WTC11 (cell line): ENCODE data around the gene NEURL1B. TPM values are rescaled to one million over a fixed set of nuclear protein-coding genes. Genes with fewer than 3 reads are reported as not detected.

Experiments
- ATAC-seq: fragments of 200-7000 bp; cut with Tn5 transposase; 2 replicates; pipeline ENCODE4 v1.10.0; 2021; ENCODE audit warnings: mild to moderate bottlenecking, moderate library complexity
- CTCF ChIA-PET: fragments of 300-600 bp; sonication (Branson Sonifier 250); formaldehyde crosslinking; loops from one replicate; lab custom pipeline; 2021; ENCODE audit warnings: antibody characterized with exemption; lab: Charles Lee
- POLR2A ChIA-PET: fragments of 350-600 bp; sonication (Branson Sonifier 250); formaldehyde crosslinking; loops from one replicate; lab custom pipeline; 2021; ENCODE audit warnings: antibody characterized with exemption; lab: Charles Lee
- DNase-seq: peaks from one replicate; pipeline ENCODE4 v3.0.0; 2021; ENCODE audit warnings: low spot score
- H3K27ac Mint-ChIP-seq: 2 replicates; pipeline ENCODE4 v1.8.0; 2021; ENCODE audit warnings: mixed read lengths
- H3K27me3 Mint-ChIP-seq: 2 replicates; pipeline ENCODE4 v1.8.0; 2021; ENCODE audit warnings: low read depth, mild to moderate bottlenecking, moderate library complexity, mixed read lengths
- H3K36me3 Mint-ChIP-seq: 2 replicates; pipeline ENCODE4 v1.8.0; 2021; ENCODE audit warnings: mixed read lengths
- H3K4me1 Mint-ChIP-seq: 2 replicates; pipeline ENCODE4 v1.8.0; 2022; ENCODE audit warnings: mixed read lengths
- H3K4me3 Mint-ChIP-seq: 2 replicates; pipeline ENCODE4 v1.8.0; 2021; ENCODE audit warnings: mild to moderate bottlenecking, moderate library complexity, mixed read lengths
- H3K9me3 Mint-ChIP-seq: 2 replicates; pipeline ENCODE4 v1.8.0; 2021; ENCODE audit warnings: mixed read lengths
- EMX1 ChIP-seq: fragments of 250-450 bp; sonication (Bioruptor Pico); IDR thresholded peaks from 2 replicates; pipeline ENCODE4 v1.8.0; 2021; ENCODE audit warnings: mild to moderate bottlenecking
- FOXP1 ChIP-seq: sonication (generic); formaldehyde crosslinking; IDR thresholded peaks from 2 replicates; pipeline ENCODE4 v1.8.0; 2022; ENCODE audit warnings: missing genetic modification reagents, mild to moderate bottlenecking, moderate library complexity, borderline replicate concordance
- MXD4 ChIP-seq: fragments of 250-450 bp; sonication (Bioruptor Pico); IDR thresholded peaks from 2 replicates; pipeline ENCODE4 v1.8.0; 2021; ENCODE audit warnings: mild to moderate bottlenecking, moderate library complexity, borderline replicate concordance
- NFATC4 ChIP-seq: fragments of 250-450 bp; sonication (Bioruptor Pico); IDR thresholded peaks from 2 replicates; pipeline ENCODE4 v1.9.0; 2021; ENCODE audit warnings: mild to moderate bottlenecking
- NR3C1 ChIP-seq: sonication (generic); formaldehyde crosslinking; conservative IDR thresholded peaks from 2 replicates; pipeline ENCODE4 v1.8.1; 2023; ENCODE audit warnings: low read depth, mild to moderate bottlenecking, missing genetic modification reagents
- PRRX2 ChIP-seq: fragments of 250-450 bp; sonication (Bioruptor Pico); IDR thresholded peaks from 2 replicates; pipeline ENCODE4 v1.8.0; 2021; ENCODE audit warnings: mild to moderate bottlenecking
- RELA ChIP-seq: sonication (generic); formaldehyde crosslinking; IDR thresholded peaks from 2 replicates; pipeline ENCODE4 v1.8.1; 2022; ENCODE audit warnings: missing genetic modification reagents, mild to moderate bottlenecking, borderline replicate concordance
- TCF7 ChIP-seq: sonication (generic); formaldehyde crosslinking; IDR thresholded peaks from 2 replicates; pipeline ENCODE4 v1.8.0; 2022; ENCODE audit warnings: mild to moderate bottlenecking, low read depth, missing genetic modification reagents, moderate library complexity
- TEAD1 ChIP-seq: sonication (generic); formaldehyde crosslinking; IDR thresholded peaks from 2 replicates; pipeline ENCODE4 v1.8.0; 2022; ENCODE audit warnings: mild to moderate bottlenecking, missing genetic modification reagents
- ZNF219 ChIP-seq: sonication (generic); formaldehyde crosslinking; IDR thresholded peaks from 2 replicates; pipeline ENCODE4 v1.8.0; 2023; ENCODE audit warnings: missing genetic modification reagents, mild to moderate bottlenecking, borderline replicate concordance
- ZNF232 ChIP-seq: sonication (generic); formaldehyde crosslinking; IDR thresholded peaks from 2 replicates; pipeline ENCODE4 v1.8.0; 2022; ENCODE audit warnings: mild to moderate bottlenecking, missing genetic modification reagents
- ZNF671 ChIP-seq: fragments of 250-450 bp; sonication (Bioruptor Pico); IDR thresholded peaks from 2 replicates; pipeline ENCODE4 v1.8.0; 2021; ENCODE audit warnings: mild to moderate bottlenecking
- total RNA-seq: library from RNA; stranded (reverse); gene quantifications from 3 replicates; pipeline ENCODE4 v1.2.3, GENCODE V29; 2021
- TF ChIP-seq, protein P1 (sequence below): sonication (generic); formaldehyde crosslinking; IDR thresholded peaks from 2 replicates; pipeline ENCODE4 v1.8.1; 2022; ENCODE audit warnings: mild to moderate bottlenecking, moderate library complexity, missing genetic modification reagents
- TF ChIP-seq, protein P2 (sequence below): sonication (generic); formaldehyde crosslinking; IDR thresholded peaks from 2 replicates; pipeline ENCODE4 v1.8.1; 2022; ENCODE audit warnings: low read depth, mild to moderate bottlenecking, moderate library complexity, missing genetic modification reagents, borderline replicate concordance
- TF ChIP-seq, protein P3 (sequence below): fragments of 250-450 bp; sonication (Bioruptor Pico); IDR thresholded peaks from 2 replicates; pipeline ENCODE4 v2.1.2; 2022; ENCODE audit warnings: mild to moderate bottlenecking, moderate library complexity
- TF ChIP-seq, protein P4 (sequence below): sonication (generic); formaldehyde crosslinking; IDR thresholded peaks from 2 replicates; pipeline ENCODE4 v1.8.1; 2023; ENCODE audit warnings: mild to moderate bottlenecking, missing genetic modification reagents
- TF ChIP-seq, protein P5 (sequence below): fragments of 250-450 bp; sonication (Bioruptor Pico); conservative IDR thresholded peaks from 2 replicates; pipeline ENCODE4 v1.9.0; 2021; ENCODE audit warnings: mild to moderate bottlenecking
- TF ChIP-seq, protein P6 (sequence below): fragments of 250-450 bp; sonication (Bioruptor Pico); IDR thresholded peaks from 2 replicates; pipeline ENCODE4 v1.9.0; 2021; ENCODE audit warnings: moderate library complexity, mild to moderate bottlenecking, inconsistent platforms, borderline replicate concordance
- TF ChIP-seq, protein P7 (sequence below): sonication (generic); formaldehyde crosslinking; IDR thresholded peaks from 2 replicates; pipeline ENCODE4 v1.8.0; 2022; ENCODE audit warnings: mild to moderate bottlenecking, missing genetic modification reagents

Gene NEURL1B
- total RNA-seq, 1 experiment from 2014 or later, result 9.8 TPM

DNA sequence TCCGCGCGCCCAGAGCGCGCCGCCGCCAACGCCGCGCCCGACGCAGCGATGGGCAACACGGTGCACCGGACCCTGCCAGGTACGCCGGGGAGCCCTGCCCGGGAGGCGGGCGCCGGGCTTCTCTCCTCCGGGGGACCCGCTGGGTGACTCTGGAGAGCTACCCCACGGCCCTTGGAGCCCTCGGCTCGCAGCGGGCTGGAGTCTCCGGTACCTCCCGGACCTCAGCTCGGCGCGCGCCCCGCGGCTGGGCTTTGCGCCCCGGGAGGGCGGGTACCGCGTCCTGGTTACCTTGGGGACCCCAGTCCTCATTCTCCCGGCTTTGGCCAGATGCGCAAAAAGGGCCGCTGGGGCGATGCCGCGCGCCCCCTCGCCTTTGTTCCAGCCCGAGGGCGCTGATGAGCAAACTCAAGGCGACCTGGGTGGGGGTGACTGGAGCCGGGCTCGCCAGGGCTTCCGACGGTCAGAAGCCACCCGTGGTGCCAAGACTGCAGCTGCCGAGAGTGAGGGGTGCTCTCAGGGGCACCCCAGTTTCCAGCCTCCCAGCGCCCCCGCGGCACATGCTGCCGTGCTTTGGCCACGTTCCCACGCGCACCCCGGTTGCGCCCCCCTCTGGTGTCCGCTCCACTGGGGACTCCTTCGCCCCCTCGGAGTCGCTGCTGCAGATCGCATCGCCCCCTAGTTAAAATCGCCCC, 442 bp downstream of the NEURL1B start (continued):
- no peak for TF ChIP-seq NFATC4 (CRISPR knock-in tag)
- no peak for TF ChIP-seq EMX1 (CRISPR knock-in tag)
- no peak for TF ChIP-seq ZNF671 (CRISPR knock-in tag)
- TF ChIP-seq, protein P1, sequence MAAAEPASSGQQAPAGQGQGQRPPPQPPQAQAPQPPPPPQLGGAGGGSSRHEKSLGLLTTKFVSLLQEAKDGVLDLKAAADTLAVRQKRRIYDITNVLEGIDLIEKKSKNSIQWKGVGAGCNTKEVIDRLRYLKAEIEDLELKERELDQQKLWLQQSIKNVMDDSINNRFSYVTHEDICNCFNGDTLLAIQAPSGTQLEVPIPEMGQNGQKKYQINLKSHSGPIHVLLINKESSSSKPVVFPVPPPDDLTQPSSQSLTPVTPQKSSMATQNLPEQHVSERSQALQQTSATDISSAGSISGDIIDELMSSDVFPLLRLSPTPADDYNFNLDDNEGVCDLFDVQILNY (CRISPR knock-in tag), result no peak
- TF ChIP-seq, protein P2, sequence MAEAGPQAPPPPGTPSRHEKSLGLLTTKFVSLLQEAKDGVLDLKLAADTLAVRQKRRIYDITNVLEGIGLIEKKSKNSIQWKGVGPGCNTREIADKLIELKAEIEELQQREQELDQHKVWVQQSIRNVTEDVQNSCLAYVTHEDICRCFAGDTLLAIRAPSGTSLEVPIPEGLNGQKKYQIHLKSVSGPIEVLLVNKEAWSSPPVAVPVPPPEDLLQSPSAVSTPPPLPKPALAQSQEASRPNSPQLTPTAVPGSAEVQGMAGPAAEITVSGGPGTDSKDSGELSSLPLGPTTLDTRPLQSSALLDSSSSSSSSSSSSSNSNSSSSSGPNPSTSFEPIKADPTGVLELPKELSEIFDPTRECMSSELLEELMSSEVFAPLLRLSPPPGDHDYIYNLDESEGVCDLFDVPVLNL (CRISPR knock-in tag), result no peak
- TF ChIP-seq TEAD1 (CRISPR knock-in tag), result peak; percentile 5; the same call in 1 of the 2 replicates
- TF ChIP-seq, protein P3, sequence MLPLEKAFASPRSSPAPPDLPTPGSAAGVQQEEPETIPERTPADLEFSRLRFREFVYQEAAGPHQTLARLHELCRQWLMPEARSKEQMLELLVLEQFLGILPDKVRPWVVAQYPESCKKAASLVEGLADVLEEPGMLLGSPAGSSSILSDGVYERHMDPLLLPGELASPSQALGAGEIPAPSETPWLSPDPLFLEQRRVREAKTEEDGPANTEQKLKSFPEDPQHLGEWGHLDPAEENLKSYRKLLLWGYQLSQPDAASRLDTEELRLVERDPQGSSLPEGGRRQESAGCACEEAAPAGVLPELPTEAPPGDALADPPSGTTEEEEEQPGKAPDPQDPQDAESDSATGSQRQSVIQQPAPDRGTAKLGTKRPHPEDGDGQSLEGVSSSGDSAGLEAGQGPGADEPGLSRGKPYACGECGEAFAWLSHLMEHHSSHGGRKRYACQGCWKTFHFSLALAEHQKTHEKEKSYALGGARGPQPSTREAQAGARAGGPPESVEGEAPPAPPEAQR, result no peak
- TF ChIP-seq, protein P4, sequence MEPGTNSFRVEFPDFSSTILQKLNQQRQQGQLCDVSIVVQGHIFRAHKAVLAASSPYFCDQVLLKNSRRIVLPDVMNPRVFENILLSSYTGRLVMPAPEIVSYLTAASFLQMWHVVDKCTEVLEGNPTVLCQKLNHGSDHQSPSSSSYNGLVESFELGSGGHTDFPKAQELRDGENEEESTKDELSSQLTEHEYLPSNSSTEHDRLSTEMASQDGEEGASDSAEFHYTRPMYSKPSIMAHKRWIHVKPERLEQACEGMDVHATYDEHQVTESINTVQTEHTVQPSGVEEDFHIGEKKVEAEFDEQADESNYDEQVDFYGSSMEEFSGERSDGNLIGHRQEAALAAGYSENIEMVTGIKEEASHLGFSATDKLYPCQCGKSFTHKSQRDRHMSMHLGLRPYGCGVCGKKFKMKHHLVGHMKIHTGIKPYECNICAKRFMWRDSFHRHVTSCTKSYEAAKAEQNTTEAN (CRISPR knock-in tag), result no peak
- 0 out of 2 replicates have a peak, but pooled peaks have one; percentile 69 for TF ChIP-seq RELA (CRISPR knock-in tag)
- TF ChIP-seq, protein P5, sequence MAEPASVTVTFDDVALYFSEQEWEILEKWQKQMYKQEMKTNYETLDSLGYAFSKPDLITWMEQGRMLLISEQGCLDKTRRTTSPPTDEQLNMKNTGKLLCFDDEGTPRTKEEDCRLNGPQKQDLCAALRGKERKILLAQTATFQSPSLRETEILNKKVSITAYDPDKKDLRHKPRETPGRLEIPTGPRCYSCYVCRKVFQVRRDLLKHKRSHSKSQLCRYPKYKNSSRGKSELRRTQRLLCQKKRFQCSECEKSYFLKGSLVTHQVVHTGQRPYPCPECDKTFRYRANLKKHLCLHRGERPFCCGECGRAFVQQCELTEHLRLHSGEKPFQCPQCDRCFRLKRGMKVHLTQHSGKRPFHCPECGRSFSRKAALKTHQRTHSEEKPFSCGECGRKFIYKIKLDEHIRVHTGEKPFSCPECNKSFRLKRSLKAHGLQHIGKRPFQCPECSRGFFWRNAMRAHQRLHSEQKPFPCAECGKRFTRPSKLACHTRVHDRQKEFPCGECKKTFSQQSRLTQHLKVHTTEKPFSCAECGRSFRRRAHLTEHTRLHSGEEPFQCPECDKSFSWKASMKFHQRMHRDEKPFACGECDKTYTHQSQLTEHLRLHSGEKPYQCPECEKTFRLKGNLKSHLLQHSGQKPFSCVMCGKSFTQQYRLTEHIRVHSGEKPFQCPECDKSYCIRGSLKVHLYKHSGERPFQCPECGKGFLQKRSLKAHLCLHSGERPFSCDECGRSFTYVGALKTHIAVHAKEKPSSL (CRISPR knock-in tag), result no peak
- TF ChIP-seq FOXP1 (CRISPR knock-in tag), result no peak

DNA sequence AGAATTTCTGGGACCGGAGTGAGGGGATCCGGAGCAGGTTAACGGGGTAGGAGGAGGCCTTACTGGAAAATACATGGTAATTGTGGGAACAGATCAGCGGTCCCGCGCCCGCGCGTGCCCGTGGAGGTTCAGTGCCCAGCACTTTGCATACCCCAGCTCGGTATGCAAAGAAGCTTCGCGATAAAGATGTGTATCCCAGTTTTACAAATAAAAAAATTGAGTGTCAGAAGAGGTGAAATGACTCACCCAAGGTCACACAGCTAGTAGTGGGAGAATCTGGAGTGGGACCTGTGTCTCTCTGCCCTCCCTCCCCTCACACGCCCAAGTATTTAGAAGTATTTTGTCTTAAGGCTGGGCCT, 967 bp downstream of the NEURL1B start:
- CTCF ChIA-PET, result interaction anchor here (0.9 to 3.2 kb wide), 11 partner anchors 13 to 190 kb away, joined by 3 to 12 read pairs (median 5); no protein-coding TSS in a partner anchor
- Mint-ChIP-seq H3K4me3 (peak overlapping the region; percentile 66), H3K27me3 (peaks cover 40% of the 10 kb centered on the region), H3K9me3 (no peaks in the 10 kb centered on the region), H3K36me3 (no peaks in the 10 kb centered on the region), H3K27ac (no peak overlapping the region), H3K4me1 (peaks cover 74% of the 10 kb centered on the region)
- no peak for ATAC-seq
- POLR2A ChIA-PET, result no interaction called here
- TF ChIP-seq ZNF232 (CRISPR knock-in tag) (no peak), RELA (CRISPR knock-in tag) (no peak), PRRX2 (CRISPR knock-in tag) (no peak), ZNF219 (CRISPR knock-in tag) (no peak), TCF7 (CRISPR knock-in tag) (no peak), FOXP1 (CRISPR knock-in tag) (no peak), MXD4 (CRISPR knock-in tag) (no peak), NR3C1 (CRISPR knock-in tag) (no peak)
- TF ChIP-seq, protein P6, sequence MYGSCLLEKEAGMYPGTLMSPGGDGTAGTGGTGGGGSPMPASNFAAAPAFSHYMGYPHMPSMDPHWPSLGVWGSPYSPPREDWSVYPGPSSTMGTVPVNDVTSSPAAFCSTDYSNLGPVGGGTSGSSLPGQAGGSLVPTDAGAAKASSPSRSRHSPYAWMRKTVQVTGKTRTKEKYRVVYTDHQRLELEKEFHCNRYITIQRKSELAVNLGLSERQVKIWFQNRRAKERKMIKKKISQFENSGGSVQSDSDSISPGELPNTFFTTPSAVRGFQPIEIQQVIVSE (CRISPR knock-in tag), result no peak
- TF ChIP-seq, protein P1 (CRISPR knock-in tag), result no peak
- TF ChIP-seq, protein P7, sequence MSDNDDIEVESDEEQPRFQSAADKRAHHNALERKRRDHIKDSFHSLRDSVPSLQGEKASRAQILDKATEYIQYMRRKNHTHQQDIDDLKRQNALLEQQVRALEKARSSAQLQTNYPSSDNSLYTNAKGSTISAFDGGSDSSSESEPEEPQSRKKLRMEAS (CRISPR knock-in tag), result no peak
- TF ChIP-seq, all 79 proteins: peak for 0
- no peak for DNase-seq
